Adrenal gland (tissue), 5 donors: ENCODE measurements around the gene PRR35.

Source experiments
- POLR2A ChIP-seq, 2 donors: fragments of 450-650 bp; IDR thresholded peaks; one replicate each; pipeline ENCODE4 v1.6.1; 2017; ENCODE audit warnings: antibody characterized with exemption in 2 of 2, mild to moderate bottlenecking in 2 of 2, moderate library complexity in 1 of 2
- TF ChIP-seq, protein P1 (sequence below), 6 experiments: fragments of 450-650 bp in 4 of 6; fragments of 200-600 bp in 2 of 6; sonication (generic) in 1 of 6; IDR thresholded peaks; 1 replicate in 5 of 6; 2 replicates in 1 of 6; pipeline versions ENCODE4 v1.5.1 to v1.8.0; 2016 to 2021; ENCODE audit warnings: antibody characterized with exemption in 6 of 6, mild to moderate bottlenecking in 2 of 6, moderate library complexity in 1 of 6
- donor health status: DM: no; HTN: no; CAD: no.

DNA sequence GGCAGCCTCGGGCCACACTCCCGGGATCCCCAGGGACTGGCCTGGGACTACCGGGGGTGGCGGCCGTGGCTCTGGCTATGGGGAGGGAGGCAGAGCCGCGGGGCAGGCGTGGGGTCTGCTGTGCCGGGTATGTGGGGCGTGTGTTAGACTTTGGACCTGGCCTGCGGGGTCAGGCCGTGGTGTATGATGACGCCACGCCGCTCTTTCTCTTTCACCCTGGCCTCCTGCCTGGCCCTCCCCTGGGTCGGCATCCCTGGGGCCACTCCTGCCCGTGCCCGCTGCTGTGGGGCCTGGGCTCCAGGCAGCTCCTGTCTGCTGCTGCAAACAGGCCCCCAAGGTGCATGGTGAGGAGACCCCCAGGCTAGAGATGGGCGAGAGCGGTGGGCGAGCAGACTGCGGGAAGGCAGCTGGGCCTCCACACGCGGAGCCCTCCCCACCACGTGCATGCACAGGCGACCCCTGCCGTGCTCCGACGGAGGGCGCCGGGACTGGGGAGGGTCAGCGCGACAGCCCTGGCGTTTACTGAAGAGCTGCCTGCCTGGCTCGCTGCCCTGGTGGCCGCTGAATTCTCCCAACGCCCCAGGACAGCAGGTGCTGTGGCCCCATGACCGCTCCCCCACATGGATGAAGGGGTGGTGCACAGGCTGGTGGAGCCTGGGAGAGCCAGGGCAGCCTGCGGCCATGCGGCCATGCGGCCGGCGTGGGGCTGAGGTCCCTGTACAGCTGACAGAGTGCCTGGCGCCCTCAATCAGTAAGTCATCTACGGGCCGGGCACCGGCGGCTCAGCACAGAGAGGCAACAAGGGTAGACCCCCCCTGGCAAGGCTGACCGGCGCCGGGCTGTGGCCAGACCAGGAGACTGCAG, 16.7 kb upstream of the PRR35 start:
- TF ChIP-seq, protein P1, sequence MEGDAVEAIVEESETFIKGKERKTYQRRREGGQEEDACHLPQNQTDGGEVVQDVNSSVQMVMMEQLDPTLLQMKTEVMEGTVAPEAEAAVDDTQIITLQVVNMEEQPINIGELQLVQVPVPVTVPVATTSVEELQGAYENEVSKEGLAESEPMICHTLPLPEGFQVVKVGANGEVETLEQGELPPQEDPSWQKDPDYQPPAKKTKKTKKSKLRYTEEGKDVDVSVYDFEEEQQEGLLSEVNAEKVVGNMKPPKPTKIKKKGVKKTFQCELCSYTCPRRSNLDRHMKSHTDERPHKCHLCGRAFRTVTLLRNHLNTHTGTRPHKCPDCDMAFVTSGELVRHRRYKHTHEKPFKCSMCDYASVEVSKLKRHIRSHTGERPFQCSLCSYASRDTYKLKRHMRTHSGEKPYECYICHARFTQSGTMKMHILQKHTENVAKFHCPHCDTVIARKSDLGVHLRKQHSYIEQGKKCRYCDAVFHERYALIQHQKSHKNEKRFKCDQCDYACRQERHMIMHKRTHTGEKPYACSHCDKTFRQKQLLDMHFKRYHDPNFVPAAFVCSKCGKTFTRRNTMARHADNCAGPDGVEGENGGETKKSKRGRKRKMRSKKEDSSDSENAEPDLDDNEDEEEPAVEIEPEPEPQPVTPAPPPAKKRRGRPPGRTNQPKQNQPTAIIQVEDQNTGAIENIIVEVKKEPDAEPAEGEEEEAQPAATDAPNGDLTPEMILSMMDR (IDR thresholded peaks at IDR 0.05) = no peak
- TF ChIP-seq POLR2A (IDR thresholded peaks at IDR 0.05) = no peak
